Stimulated activated naive B cell treated with anti-CD40 and anti-IgM and Interleukin-4, amounts not matched to agents 10 μg/mL and 1 μg/mL and 100 μg/mL, for 72 hours (primary cell): Measurements from ENCODE around the gene ABR.

Source experiments
- ATAC-seq, 2 donors: fragments of 150-1000 bp; cut with Tn5 transposase; replicated peaks; 2 replicates each; pipeline ENCODE4 v1.10.0; 2021; ENCODE audit warnings: moderate library complexity in 1 of 2
- DNase-seq: peaks from one replicate; pipeline ENCODE4 v3.0.0; 2021
- H3K27ac Mint-ChIP-seq: one replicate; pipeline ENCODE4 v1.8.0; 2022; ENCODE audit warnings: mild to moderate bottlenecking, mixed read lengths
- H3K27me3 Mint-ChIP-seq, 2 donors: one replicate each; pipeline ENCODE4 v1.8.0; 2022; ENCODE audit warnings: mixed read lengths in 2 of 2
- H3K36me3 Mint-ChIP-seq, 2 donors: one replicate each; pipeline ENCODE4 v1.8.0; 2022; ENCODE audit warnings: mixed read lengths in 2 of 2, mild to moderate bottlenecking in 1 of 2
- H3K4me1 Mint-ChIP-seq, 2 donors: one replicate each; pipeline ENCODE4 v1.8.0; 2022; ENCODE audit warnings: mixed read lengths in 2 of 2, mild to moderate bottlenecking in 1 of 2
- H3K4me3 Mint-ChIP-seq, 2 donors: one replicate each; pipeline ENCODE4 v1.8.0; 2022; ENCODE audit warnings: mild to moderate bottlenecking in 2 of 2, mixed read lengths in 2 of 2, moderate library complexity in 1 of 2
- H3K9me3 Mint-ChIP-seq, 2 donors: one replicate each; pipeline ENCODE4 v1.8.0; 2022; ENCODE audit warnings: mixed read lengths in 2 of 2, mild to moderate bottlenecking in 1 of 2

ABR gene

DNA sequence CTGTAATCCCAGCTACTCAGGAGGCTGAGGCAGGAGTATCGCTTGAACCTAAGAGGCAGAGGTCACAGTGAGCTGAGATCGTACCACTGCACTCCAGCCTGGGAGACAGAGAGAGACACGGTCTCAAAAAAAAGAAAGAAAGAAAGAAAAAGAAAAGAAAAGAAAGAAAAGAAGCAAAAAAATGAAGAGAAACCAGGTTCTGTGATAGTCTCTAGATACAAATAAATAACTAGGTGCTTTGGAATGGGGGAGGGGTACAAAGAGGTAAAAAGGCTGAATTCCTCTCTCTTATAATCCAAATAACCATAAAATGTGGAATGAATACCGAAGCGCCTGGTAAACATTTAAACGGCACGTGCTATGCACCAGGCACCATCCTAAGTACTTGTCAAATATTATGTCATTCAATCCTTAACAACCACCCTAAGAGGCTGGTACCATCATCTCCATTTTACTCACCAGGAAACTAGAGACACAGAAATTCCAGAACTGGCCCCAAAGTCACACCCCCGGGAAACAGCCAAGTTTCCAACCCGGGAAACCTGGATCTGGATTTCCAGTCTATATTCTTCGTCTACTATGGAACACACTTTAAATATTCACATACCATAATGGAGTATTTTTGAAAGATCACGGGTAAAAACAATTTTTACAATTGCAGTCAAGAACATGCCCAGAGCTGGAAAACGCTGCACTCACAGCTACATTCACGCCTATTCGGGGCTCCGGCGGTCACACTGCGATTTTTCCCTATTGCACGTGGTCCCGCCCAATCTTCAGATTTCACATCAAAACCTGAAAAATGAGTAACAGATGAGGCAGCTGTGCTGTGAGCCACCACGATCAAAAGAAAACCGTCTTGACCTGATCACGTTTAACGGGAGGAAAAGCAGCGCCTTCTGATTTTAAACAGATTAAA lies 210.7 kb downstream of the ABR start:
- no peak overlapping the region for H3K27ac Mint-ChIP-seq
- DNase-seq (no peak), ATAC-seq (no peak)
- H3K4me3 Mint-ChIP-seq: no peak overlapping the region
- H3K4me1 Mint-ChIP-seq: no peaks in the 10 kb centered on the region
- no peaks in the 10 kb centered on the region for H3K36me3 Mint-ChIP-seq
- no peaks in the 10 kb centered on the region for H3K9me3 Mint-ChIP-seq
- H3K27me3 Mint-ChIP-seq: peaks cover 25 to 35% of the 10 kb centered on the region in 2 donors

DNA sequence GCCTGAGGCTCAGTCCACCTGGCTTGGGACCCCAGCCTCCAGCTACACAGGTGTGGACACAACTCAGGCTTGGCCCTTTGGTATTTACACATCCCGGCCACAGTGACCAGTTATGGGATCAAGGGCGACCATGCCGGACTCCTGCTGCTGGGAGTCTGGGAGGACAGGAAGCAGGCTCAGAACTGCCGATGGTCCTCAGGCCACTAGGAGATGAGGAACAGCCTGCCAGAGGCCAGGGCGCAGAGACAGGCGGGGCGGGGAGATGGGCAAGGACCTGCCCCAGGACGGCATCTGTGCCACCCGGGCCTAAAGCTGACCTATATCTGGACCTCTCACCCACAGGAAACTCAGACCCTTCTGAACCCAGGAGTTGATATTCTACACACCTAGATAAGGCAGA lies 212.7 kb downstream of the ABR start:
- peaks cover 19 to 35% of the 10 kb centered on the region in 2 donors for H3K27me3 Mint-ChIP-seq
- ATAC-seq: no peak
- DNase-seq: no peak
- H3K9me3 Mint-ChIP-seq: no peaks in the 10 kb centered on the region
- no peak overlapping the region for H3K27ac Mint-ChIP-seq
- H3K4me3 Mint-ChIP-seq: no peak overlapping the region
- no peaks in the 10 kb centered on the region for H3K36me3 Mint-ChIP-seq
- H3K4me1 Mint-ChIP-seq: no peaks in the 10 kb centered on the region

DNA sequence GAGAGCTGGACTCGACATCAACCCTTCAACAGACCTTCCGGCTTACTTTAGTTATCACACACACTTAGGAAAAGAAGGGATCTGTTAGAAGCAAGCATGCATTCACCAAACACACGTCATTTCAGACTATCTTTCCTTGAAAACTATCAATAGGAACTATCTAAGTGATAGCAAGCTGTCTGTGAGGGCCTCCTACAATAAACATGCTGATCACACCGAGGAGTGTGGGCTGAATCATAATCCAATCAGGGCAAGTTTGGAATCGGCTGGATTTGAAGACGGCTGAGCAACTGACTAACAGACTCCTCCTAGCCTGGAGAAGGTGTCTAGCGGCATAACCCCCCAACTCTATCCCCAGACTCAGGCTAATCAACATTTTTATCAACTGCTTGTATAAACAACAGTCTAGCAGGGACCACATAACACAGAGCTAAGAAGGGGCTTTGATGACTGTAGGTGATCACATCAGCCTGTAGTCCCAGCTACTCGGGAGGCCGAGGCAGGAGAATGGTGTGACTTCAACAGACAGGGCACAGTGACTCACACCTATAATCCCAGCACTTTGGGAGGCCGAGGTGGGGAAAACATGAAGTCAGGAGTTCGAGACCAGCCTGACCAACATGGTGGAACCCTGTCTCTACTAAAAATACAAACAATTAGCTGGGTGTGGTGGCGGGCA lies 214.3 kb downstream of the ABR start:
- no peak overlapping the region for H3K4me3 Mint-ChIP-seq
- H3K4me1 Mint-ChIP-seq: no peaks in the 10 kb centered on the region
- H3K27ac Mint-ChIP-seq: no peak overlapping the region
- H3K9me3 Mint-ChIP-seq: no peaks in the 10 kb centered on the region
- H3K36me3 Mint-ChIP-seq: no peaks in the 10 kb centered on the region
- peaks cover 19 to 29% of the 10 kb centered on the region in 2 donors for H3K27me3 Mint-ChIP-seq
- DNase-seq: no peak
- ATAC-seq: no peak

DNA sequence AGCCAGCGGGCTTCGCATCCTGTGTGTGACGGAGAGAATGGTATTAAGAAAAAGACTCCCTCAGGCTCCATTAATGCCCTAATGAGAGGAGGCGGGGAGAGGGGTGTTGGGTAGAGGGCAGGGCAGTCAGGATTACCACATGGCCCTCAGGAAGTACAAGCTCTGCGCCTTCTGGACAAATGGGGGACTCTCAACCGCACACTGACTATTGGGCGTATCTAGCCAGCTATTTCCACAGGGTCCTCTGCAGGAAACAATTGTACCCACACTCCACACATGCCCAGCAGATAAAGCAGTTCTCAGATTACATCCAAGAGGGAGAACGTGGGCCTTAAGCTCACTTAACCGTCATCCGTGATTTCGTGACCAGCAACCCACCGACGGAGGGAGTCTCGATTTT lies 214.9 kb downstream of the ABR start:
- no peak for ATAC-seq
- no peak overlapping the region for H3K27ac Mint-ChIP-seq
- no peak overlapping the region for H3K4me3 Mint-ChIP-seq
- DNase-seq: no peak
- H3K27me3 Mint-ChIP-seq: peaks cover 19 to 28% of the 10 kb centered on the region in 2 donors
- no peaks in the 10 kb centered on the region for H3K36me3 Mint-ChIP-seq
- no peaks in the 10 kb centered on the region for H3K9me3 Mint-ChIP-seq
- no peaks in the 10 kb centered on the region for H3K4me1 Mint-ChIP-seq

DNA sequence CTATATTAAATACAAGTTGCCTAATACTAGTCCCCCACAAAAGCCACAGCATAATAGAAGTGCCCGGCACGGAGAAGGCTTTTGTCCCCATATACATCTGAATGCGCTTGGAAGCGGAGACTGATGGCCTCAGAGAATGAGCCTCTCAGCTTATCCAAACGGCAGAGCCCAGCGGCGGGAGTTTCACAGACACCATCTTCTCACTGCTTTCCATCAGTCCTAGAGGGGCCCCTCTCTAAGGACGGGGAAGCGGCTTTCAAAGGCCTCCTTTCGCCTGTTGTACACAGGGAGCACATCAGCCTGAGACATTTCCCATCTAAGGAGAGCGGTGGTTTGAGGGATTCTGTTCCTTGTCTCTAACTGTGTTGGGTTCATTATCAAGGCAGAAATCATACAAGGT lies 217.1 kb downstream of the ABR start:
- Mint-ChIP-seq H3K9me3 (no peaks in the 10 kb centered on the region), H3K4me1 (no peaks in the 10 kb centered on the region), H3K27me3 (peaks cover 12 to 15% of the 10 kb centered on the region in 2 donors), H3K27ac (no peak overlapping the region), H3K36me3 (no peaks in the 10 kb centered on the region), H3K4me3 (no peak overlapping the region)
- no peak for ATAC-seq
- DNase-seq: no peak

DNA sequence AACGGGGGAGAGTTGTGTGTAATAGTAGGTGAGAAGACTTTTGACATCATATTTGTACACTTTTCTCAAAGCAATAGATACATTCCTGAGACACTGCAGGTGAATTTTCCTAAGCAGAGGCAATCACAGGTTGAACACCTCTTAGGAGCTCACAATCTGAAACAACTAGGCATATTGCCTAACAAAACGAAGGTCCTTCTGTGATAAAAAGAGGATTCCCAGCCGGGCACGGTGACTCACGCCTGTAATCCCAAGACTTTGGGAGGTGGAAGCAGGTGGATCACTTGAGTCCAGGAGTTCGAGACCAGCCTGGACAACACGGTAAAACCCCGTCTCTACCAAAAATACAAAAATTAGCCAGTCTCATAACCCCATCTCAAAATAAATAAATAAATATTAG lies 217.6 kb downstream of the ABR start:
- Mint-ChIP-seq H3K4me1 (no peaks in the 10 kb centered on the region), H3K36me3 (no peaks in the 10 kb centered on the region), H3K4me3 (no peak overlapping the region), H3K27me3 (peaks cover 7 to 10% of the 10 kb centered on the region in 2 donors), H3K27ac (no peak overlapping the region), H3K9me3 (no peaks in the 10 kb centered on the region)
- ATAC-seq: no peak
- DNase-seq: no peak

DNA sequence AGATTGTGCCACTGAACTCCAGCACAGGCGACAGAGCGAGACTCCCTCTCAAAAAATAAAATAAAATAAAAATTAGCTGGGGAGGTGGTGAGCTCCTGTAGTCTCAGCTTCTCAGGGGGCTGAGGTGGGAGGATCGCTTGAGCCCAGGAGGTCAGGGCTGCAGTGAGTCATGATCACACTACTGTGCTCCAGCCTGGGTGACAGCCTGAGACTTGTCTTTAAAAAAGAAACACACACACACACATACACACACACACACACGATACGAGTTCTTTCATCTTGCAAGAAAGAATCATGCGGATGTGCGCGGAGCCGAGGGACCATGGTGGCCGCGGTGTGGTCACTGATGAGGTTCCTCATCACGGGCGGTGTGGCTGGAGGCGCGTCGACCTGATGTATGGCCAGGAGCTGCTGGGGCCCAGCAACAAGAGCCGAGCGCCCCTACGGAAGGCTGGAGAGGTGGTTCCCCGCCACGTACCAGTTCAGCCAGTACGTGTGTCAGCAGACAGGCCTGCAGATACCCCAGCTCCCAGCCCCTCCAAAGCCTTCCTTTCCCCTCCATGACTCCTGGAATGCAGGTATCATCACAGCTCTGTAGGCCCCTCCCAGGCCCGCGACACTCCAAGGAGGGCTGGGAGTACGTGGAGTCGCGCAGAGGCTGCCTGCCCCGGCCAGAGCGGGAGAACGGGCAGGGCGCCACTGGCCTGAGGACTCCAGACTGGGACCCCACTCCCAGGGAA lies 220.9 kb downstream of the ABR start:
- ATAC-seq (no peak), DNase-seq (no peak)
- Mint-ChIP-seq H3K9me3 (no peaks in the 10 kb centered on the region), H3K4me3 (no peak overlapping the region), H3K4me1 (no peaks in the 10 kb centered on the region), H3K36me3 (no peaks in the 10 kb centered on the region), H3K27me3 (peaks cover 16 to 17% of the 10 kb centered on the region in 2 donors), H3K27ac (no peak overlapping the region)

DNA sequence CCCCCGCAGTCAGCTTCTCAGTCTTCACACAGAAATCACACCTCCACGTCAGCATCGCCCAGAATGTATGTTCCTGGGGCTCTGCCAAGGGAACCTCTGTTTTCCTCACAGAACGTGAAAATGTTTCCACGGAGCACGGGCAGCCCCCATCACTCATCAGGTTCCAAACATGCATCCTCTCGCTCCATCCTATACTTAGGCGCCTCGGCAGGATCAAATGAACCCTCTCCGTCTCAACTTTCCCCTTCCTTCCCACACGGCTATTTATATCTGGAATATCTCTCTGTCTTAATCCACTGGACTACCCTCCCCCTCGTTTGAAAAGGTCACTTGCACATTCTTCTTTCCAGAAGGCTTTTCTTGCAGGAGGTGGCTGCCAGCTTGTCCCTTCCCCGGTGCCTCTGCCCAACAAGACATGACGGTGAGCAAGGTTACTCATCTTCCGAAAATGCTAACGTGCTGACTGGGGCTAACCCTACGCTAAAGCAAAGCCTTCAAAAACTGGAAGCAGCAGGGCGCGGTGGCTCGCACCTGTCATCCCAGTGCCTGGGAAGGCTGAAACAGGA lies 221.8 kb downstream of the ABR start:
- no peak overlapping the region for H3K4me3 Mint-ChIP-seq
- no peaks in the 10 kb centered on the region for H3K9me3 Mint-ChIP-seq
- H3K27me3 Mint-ChIP-seq: peaks cover 18 to 25% of the 10 kb centered on the region in 2 donors
- H3K27ac Mint-ChIP-seq: no peak overlapping the region
- DNase-seq (no peak), ATAC-seq (no peak)
- H3K4me1 Mint-ChIP-seq: no peaks in the 10 kb centered on the region
- no peaks in the 10 kb centered on the region for H3K36me3 Mint-ChIP-seq

DNA sequence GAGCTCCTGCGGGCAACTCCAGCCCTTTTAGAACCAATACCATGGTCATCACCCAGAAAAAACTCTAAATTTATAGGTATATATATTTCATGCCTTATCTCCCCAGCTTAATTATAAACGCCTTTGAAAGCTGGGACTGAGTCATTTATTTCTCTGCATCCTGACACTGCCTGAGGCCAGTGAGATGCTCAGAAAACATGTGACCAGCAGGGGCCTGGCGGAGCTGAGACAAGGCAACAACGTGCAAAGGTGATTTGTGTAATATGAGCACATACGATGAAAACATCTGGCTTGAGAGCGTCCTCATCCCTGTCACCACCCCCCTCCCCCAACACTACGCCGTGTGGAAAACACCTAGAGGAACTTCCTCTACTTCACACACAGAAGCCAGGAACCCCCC lies 222.9 kb downstream of the ABR start:
- Mint-ChIP-seq H3K4me3 (no peak overlapping the region), H3K27me3 (peaks cover 22 to 29% of the 10 kb centered on the region in 2 donors), H3K9me3 (no peaks in the 10 kb centered on the region), H3K4me1 (no peaks in the 10 kb centered on the region), H3K27ac (no peak overlapping the region), H3K36me3 (no peaks in the 10 kb centered on the region)
- DNase-seq: no peak
- no peak for ATAC-seq

DNA sequence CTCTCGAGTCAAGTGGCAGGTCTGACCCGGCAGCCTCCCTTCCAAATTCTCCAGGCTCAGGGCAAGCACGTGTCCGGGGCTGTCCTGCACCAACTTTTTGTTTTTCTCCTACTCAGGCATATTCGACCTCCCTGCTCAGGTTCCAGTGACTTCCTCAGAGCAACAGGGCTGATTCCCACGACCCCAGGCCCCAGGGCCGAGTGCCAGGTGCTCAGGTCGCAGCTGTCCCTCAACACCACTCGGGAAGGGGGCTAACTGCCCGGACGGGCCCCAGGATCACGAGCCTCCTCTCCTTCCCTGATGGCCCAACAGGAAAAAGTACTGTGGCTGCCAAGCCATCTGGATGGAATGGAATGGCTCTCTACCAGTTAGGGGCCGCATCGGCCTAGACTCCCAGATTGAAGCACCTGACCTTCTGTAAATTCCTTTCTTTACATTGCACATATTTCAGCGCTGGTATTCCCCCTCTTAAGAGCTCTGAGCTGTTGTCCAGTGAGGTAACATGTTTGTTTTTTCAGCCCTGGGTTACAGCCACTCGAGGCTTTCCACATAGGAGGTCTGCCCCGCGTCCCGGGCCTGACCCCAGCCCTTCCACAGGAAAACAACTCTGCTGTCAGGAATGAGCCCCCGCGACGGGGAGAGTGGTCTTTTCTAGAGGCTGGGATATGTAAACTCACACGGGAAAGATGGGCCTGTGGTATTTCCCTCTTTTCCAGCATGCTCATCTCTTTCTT lies 225.2 kb downstream of the ABR start:
- ATAC-seq (no peak), DNase-seq (no peak)
- Mint-ChIP-seq H3K4me1 (no peaks in the 10 kb centered on the region), H3K4me3 (no peak overlapping the region), H3K9me3 (no peaks in the 10 kb centered on the region), H3K27me3 (peaks cover 40 to 45% of the 10 kb centered on the region in 2 donors), H3K27ac (no peak overlapping the region), H3K36me3 (no peaks in the 10 kb centered on the region)

DNA sequence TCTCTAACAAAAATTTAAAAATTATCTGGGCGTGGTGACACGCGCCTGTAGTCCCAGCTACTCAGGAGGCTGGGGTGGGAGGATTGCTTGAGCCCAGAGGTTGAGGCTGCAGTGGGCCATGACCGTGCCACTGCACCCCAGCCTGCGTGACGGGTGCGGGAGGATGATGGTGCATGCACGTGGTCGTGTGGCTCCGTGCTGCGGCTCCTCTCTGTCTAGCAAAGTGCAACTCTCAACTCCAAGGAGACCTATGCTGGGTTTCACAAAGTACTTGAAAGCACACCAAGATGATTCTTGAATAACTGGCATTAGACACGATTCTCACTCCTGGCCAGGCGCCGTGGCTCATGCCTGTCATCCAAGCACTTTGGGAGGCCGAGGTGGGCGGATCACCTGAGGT lies 226.0 kb downstream of the ABR start:
- H3K27me3 Mint-ChIP-seq: peaks cover 40 to 45% of the 10 kb centered on the region in 2 donors
- DNase-seq (no peak), ATAC-seq (no peak)
- no peak overlapping the region for H3K4me3 Mint-ChIP-seq
- no peaks in the 10 kb centered on the region for H3K9me3 Mint-ChIP-seq
- no peak overlapping the region for H3K27ac Mint-ChIP-seq
- no peaks in the 10 kb centered on the region for H3K4me1 Mint-ChIP-seq
- H3K36me3 Mint-ChIP-seq: no peaks in the 10 kb centered on the region
